PC-9 (cell line): ENCODE results near the gene TMCC2. TPM values are rescaled to one million over a fixed set of nuclear protein-coding genes. Genes with fewer than 3 reads are reported as not detected.

Experiments
- BruUV-seq: library from RNA; stranded (reverse); fragments of 400-500 nt; replicated peaks from 2 replicates; lab custom pipeline; 2021; lab: Mats Ljungman, UMichigan
- CTCF ChIA-PET: fragments of 300-600 bp; sonication (Branson Sonifier 250); formaldehyde crosslinking; loops from one replicate; lab custom pipeline; 2022; ENCODE audit warnings: antibody characterized with exemption; lab: Charles Lee
- POLR2A ChIA-PET: fragments of 300-600 bp; sonication (Branson Sonifier 250); formaldehyde crosslinking; loops from one replicate; lab custom pipeline; 2022; ENCODE audit warnings: antibody characterized with exemption; ENCODE audit not compliant: unreplicated experiment; lab: Charles Lee
- DNase-seq, 2 experiments: peaks; one replicate each; pipeline versions ENCODE4 v3.0.0 to v3.0.0-alpha.2; 2015 to 2022; ENCODE audit warnings: mixed read lengths in 1 of 2
- H2AFZ ChIP-seq: fragments of 200-600 bp; sonication (generic); 2 replicates; pipeline ENCODE4 v1.8.1; 2017; ENCODE audit warnings: antibody characterized with exemption
- H3F3A ChIP-seq: fragments of 200-600 bp; sonication (generic); 2 replicates; pipeline ENCODE4 v1.8.1; 2017; ENCODE audit warnings: antibody characterized with exemption, mild to moderate bottlenecking, low read depth; ENCODE audit not compliant: insufficient read depth
- H3K27ac ChIP-seq: fragments of 200-600 bp; sonication (generic); 2 replicates; pipeline ENCODE4 v1.6.1; 2016; ENCODE audit warnings: mixed run types
- H3K27me3 ChIP-seq: fragments of 200-600 bp; sonication (generic); 2 replicates; pipeline ENCODE4 v1.6.1; 2016; ENCODE audit warnings: low read depth, mixed run types; ENCODE audit not compliant: insufficient read depth
- H3K36me3 ChIP-seq: fragments of 200-600 bp; sonication (generic); 2 replicates; pipeline ENCODE4 v1.6.1; 2016; ENCODE audit warnings: low read depth, mixed run types
- H3K4me1 ChIP-seq: fragments of 200-600 bp; sonication (generic); replicated peaks from 2 replicates; pipeline ENCODE4 v1.6.1; 2016; ENCODE audit warnings: mixed run types; ENCODE audit not compliant: insufficient read depth
- H3K4me2 ChIP-seq: fragments of 200-600 bp; sonication (generic); 2 replicates; pipeline ENCODE4 v1.6.1; 2017; ENCODE audit warnings: mixed run types
- H3K4me3 ChIP-seq: fragments of 200-600 bp; sonication (generic); 2 replicates; pipeline ENCODE4 v1.6.1; 2016; ENCODE audit warnings: mixed run types
- H3K79me2 ChIP-seq: fragments of 200-600 bp; sonication (generic); 2 replicates; pipeline ENCODE4 v1.6.1; 2017; ENCODE audit warnings: low read depth, mixed run types
- H3K9me2 ChIP-seq: fragments of 200-600 bp; sonication (generic); 2 replicates; pipeline ENCODE4 v1.8.1; 2017; ENCODE audit warnings: mild to moderate bottlenecking; ENCODE audit not compliant: insufficient read depth
- H3K9me3 ChIP-seq: fragments of 200-600 bp; sonication (generic); 2 replicates; pipeline ENCODE4 v1.8.1; 2016; ENCODE audit warnings: low read depth; ENCODE audit not compliant: insufficient read depth
- H4K20me1 ChIP-seq: fragments of 200-600 bp; sonication (generic); 2 replicates; pipeline ENCODE4 v1.8.1; 2017; ENCODE audit not compliant: insufficient read depth
- CTCF ChIP-seq: fragments of 200-600 bp; sonication (generic); conservative IDR thresholded peaks from 2 replicates; pipeline ENCODE4 v1.6.1; 2017; ENCODE audit warnings: mixed run types, antibody characterized with exemption, mild to moderate bottlenecking, moderate library complexity
- EZH2 ChIP-seq: fragments of 200-600 bp; sonication (generic); IDR thresholded peaks from 2 replicates; pipeline ENCODE4 v1.8.0; 2017; ENCODE audit warnings: antibody characterized with exemption, low read depth
- intact Hi-C: fragments of 100-400 bp; cut with micrococcal nuclease; formaldehyde crosslinking; loops from one replicate; pipeline ENCODE4 v1.10.0; 2022; ENCODE audit not compliant: unreplicated experiment
- total RNA-seq: library from RNA; stranded (reverse); gene quantifications from 2 replicates; pipeline ENCODE4 v1.2.3, GENCODE V29; 2021

Gene TMCC2
- total RNA-seq, 1 experiment from 2014 or later: 0.79 TPM

- POLR2A ChIA-PET: interaction anchor here (0.5 kb wide), 1 partner anchor 321 kb away, joined by 4 read pairs; no protein-coding TSS in a partner anchor
- no peak overlapping the region for H2AFZ ChIP-seq
- intact Hi-C loops: no loop called here
- peak overlapping the region; percentile 18; the same call in 1 of the 2 replicates for H3K4me2 ChIP-seq
- no peaks in the 10 kb centered on the region for H3K9me3 ChIP-seq
- H3K79me2 ChIP-seq: no peaks in the 10 kb centered on the region
- CTCF ChIA-PET: interaction anchor here (0.6 to 2.1 kb wide), 7 partner anchors 42 to 215 kb away, joined by 4 to 15 read pairs (median 4); no protein-coding TSS in a partner anchor
- H3K27ac ChIP-seq: no peak overlapping the region
- TF ChIP-seq EZH2 (no peak), CTCF (no peak)
- no peaks in the 10 kb centered on the region for H3F3A ChIP-seq
- no peak for DNase-seq
- no peak overlapping the region for H3K4me3 ChIP-seq
- H3K36me3 ChIP-seq: no peaks in the 10 kb centered on the region
- no peaks in the 10 kb centered on the region for H3K9me2 ChIP-seq
- no peaks in the 10 kb centered on the region for H3K27me3 ChIP-seq
- no peaks in the 10 kb centered on the region for H4K20me1 ChIP-seq
- no TSS peak for BruUV-seq
- H3K4me1 ChIP-seq: peaks cover 5% of the 10 kb centered on the region
Observed at GRCh38 chr1:205270764-205271163, 43.0 kb downstream of the TMCC2 start.

GRCh38 chr1:205271277-205271676 is 43.5 kb downstream of the TMCC2 start:
- DNase-seq: no peak
- Histone ChIP-seq H3K27me3 (no peaks in the 10 kb centered on the region), H4K20me1 (no peaks in the 10 kb centered on the region), H2AFZ (no peak overlapping the region), H3K4me3 (no peak overlapping the region), H3K9me3 (no peaks in the 10 kb centered on the region), H3K4me2 (no peak overlapping the region), H3K4me1 (peaks cover 5% of the 10 kb centered on the region), H3K36me3 (no peaks in the 10 kb centered on the region), H3K27ac (no peak overlapping the region), H3K79me2 (no peaks in the 10 kb centered on the region), H3F3A (no peaks in the 10 kb centered on the region), H3K9me2 (no peaks in the 10 kb centered on the region)
- intact Hi-C loops: no loop called here
- CTCF ChIA-PET: interaction anchor here (0.8 to 2.1 kb wide), 6 partner anchors 42 to 215 kb away, joined by 4 to 15 read pairs (median 4); no protein-coding TSS in a partner anchor
- no peak for TF ChIP-seq EZH2
- TF ChIP-seq CTCF: 0 out of 2 replicates have a peak, but pooled peaks have one; percentile 12
- no TSS peak for BruUV-seq
- POLR2A ChIA-PET: interaction anchor here (0.5 kb wide), 1 partner anchor 320 kb away, joined by 4 read pairs; no protein-coding TSS in a partner anchor

DNA sequence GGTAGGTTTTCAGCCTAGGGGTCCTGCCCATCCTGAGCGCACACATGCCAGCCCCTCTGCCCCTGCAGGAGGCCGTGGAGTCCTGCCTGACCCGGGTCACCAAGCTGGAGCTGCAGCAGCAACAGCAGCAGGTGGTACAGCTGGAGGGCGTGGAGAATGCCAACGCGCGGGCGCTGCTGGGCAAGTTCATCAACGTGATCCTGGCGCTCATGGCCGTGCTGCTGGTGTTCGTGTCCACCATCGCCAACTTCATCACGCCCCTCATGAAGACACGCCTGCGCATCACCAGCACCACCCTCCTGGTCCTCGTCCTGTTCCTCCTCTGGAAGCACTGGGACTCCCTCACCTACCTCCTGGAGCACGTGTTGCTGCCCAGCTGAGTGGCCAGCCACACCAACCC is 44.0 kb downstream of the TMCC2 start:
- DNase-seq: no peak
- Histone ChIP-seq H3F3A (no peaks in the 10 kb centered on the region), H4K20me1 (no peaks in the 10 kb centered on the region), H3K27ac (no peak overlapping the region), H3K4me2 (no peak overlapping the region), H3K27me3 (no peaks in the 10 kb centered on the region), H3K9me2 (no peaks in the 10 kb centered on the region), H3K4me3 (no peak overlapping the region), H2AFZ (no peak overlapping the region), H3K9me3 (no peaks in the 10 kb centered on the region), H3K36me3 (no peaks in the 10 kb centered on the region), H3K4me1 (peaks cover 5% of the 10 kb centered on the region), H3K79me2 (no peaks in the 10 kb centered on the region)
- ChIA-PET POLR2A (no interaction called here), CTCF (interaction anchor here (0.6 to 2.1 kb wide), 4 partner anchors 29 to 214 kb away, joined by 3 to 15 read pairs (median 5); no protein-coding TSS in a partner anchor)
- intact Hi-C loops: no loop called here
- no TSS peak for BruUV-seq
- TF ChIP-seq EZH2: no peak
- TF ChIP-seq CTCF: no peak
